EL (cell line): Measurements from ENCODE around the gene DGCR8.

ENCODE experiments used
- DNase-seq: peaks from one replicate; pipeline ENCODE4 v3.0.0-alpha.2; 2016

DGCR8 gene

GRCh38 chr22:20092477-20092854 lies 12.4 kb downstream of the DGCR8 start:
- DNase-seq = no peak

GRCh38 chr22:20093418-20094196 lies 13.6 kb downstream of the DGCR8 start:
- DNase-seq = no peak

- no peak for DNase-seq
Measured at GRCh38 chr22:20094197-20094807, 14.3 kb downstream of the DGCR8 start.

- DNase-seq = no peak
Measured at GRCh38 chr22:20095521-20095920, 15.5 kb downstream of the DGCR8 start.

GRCh38 chr22:20096574-20097420 lies 16.8 kb downstream of the DGCR8 start:
- no peak for DNase-seq

GRCh38 chr22:20099099-20099711 lies 19.2 kb downstream of the DGCR8 start:
- DNase-seq = no peak

- no peak for DNase-seq
Measured at GRCh38 chr22:20101638-20102037, 21.6 kb downstream of the DGCR8 start.

GRCh38 chr22:20102203-20102780 lies 22.3 kb downstream of the DGCR8 start:
- no peak for DNase-seq

GRCh38 chr22:20105456-20106204 lies 25.6 kb downstream of the DGCR8 start:
- DNase-seq = no peak

- DNase-seq = no peak
Measured at GRCh38 chr22:20106205-20106848, 26.3 kb downstream of the DGCR8 start.

GRCh38 chr22:20106849-20107237 lies 26.8 kb downstream of the DGCR8 start:
- no peak for DNase-seq

- DNase-seq = no peak
Measured at GRCh38 chr22:20107471-20107901, 27.4 kb downstream of the DGCR8 start.

- DNase-seq = no peak
Measured at GRCh38 chr22:20107951-20108756, 28.1 kb downstream of the DGCR8 start.

- DNase-seq = no peak
Measured at GRCh38 chr22:20108757-20109230, 28.8 kb downstream of the DGCR8 start.

GRCh38 chr22:20109411-20110358 lies 29.6 kb downstream of the DGCR8 start:
- no peak for DNase-seq

GRCh38 chr22:20110359-20110985 lies 30.4 kb downstream of the DGCR8 start:
- DNase-seq = no peak

- no peak for DNase-seq
Measured at GRCh38 chr22:20111045-20111688, 31.1 kb downstream of the DGCR8 start.
